ENCODE results near the gene TMEM182. TPM values are rescaled to one million over a fixed set of nuclear protein-coding genes. Genes with fewer than 3 reads are reported as not detected.

The TMEM182 gene
- total and polyA plus RNA-seq, 4 donors = 1.1 to 7.6 (median 2.6) TPM

GRCh38 chr2:102737431-102737830 lies 24.4 kb upstream of the TMEM182 start:
- no peaks in the 10 kb centered on the region for H3K27me3 ChIP-seq (ENCODE audit: control insufficient read depth in 3 of 3, insufficient read depth in 3 of 3, low read length in 2 of 3)
- peak overlapping the region in 1 of 2 donors; percentile 63 for H3K9ac ChIP-seq (ENCODE audit: insufficient read depth in 1 of 2, low read length in 2 of 2)
- no peak overlapping the region for H3K4me3 ChIP-seq
- WGBS, 2 donors = 61 to 72% methylated on average over 1 of the region's 1 CpG
- TF ChIP-seq CTCF (IDR thresholded peaks at IDR 0.05; ENCODE audit: control extremely low read depth, extremely low read depth) = no peak
- H3K36me3 ChIP-seq (ENCODE audit: control insufficient read depth in 4 of 4, insufficient read depth in 4 of 4, low read length in 4 of 4) = peaks cover 0 to 7% (median 0%) of the 10 kb centered on the region in 4 donors
- H3K27ac ChIP-seq (ENCODE audit: low read depth in 1 of 2, low read length in 1 of 2) = no peak overlapping the region
- DNase-seq (no peak), ATAC-seq (ENCODE audit: insufficient read depth, low FRiP score) (no peak)
- no peaks in the 10 kb centered on the region for H3K9me3 ChIP-seq (ENCODE audit: control insufficient read depth in 4 of 4, insufficient read depth in 3 of 4, low read length in 3 of 4)
- H3K4me1 ChIP-seq (ENCODE audit: control insufficient read depth in 5 of 5, insufficient read depth in 5 of 5, low read length in 5 of 5) = peaks cover 2 to 23% (median 13%) of the 10 kb centered on the region in 5 donors

DNA sequence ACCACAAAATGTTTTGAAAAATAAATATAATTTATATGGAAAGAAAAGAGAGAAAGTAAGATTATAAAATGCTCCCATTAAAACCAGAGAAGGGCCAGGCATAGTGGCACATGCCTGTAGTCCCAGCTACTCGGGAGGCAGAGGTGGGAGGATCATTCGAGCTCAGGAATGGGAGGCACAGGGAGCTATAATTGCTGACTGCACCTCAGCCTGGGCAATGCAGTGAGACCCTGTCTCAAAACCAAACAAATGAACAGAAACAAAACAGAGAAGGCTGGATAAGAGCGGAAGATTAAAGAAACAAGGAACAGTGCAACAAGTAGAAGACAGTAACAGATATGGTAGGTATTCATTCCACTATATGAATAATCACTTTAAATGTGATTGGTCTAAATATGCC lies 18.6 kb upstream of the TMEM182 start:
- Histone ChIP-seq H3K4me3 (no peak overlapping the region), H3K27ac (ENCODE audit: low read depth in 1 of 2, low read length in 1 of 2) (no peak overlapping the region), H3K9ac (ENCODE audit: insufficient read depth in 1 of 2, low read length in 2 of 2) (no peak overlapping the region), H3K27me3 (ENCODE audit: control insufficient read depth in 3 of 3, insufficient read depth in 3 of 3, low read length in 2 of 3) (no peaks in the 10 kb centered on the region), H3K4me1 (ENCODE audit: control insufficient read depth in 5 of 5, insufficient read depth in 5 of 5, low read length in 5 of 5) (no peaks in the 10 kb centered on the region), H3K36me3 (ENCODE audit: control insufficient read depth in 4 of 4, insufficient read depth in 4 of 4, low read length in 4 of 4) (no peaks in the 10 kb centered on the region), H3K9me3 (ENCODE audit: control insufficient read depth in 4 of 4, insufficient read depth in 3 of 4, low read length in 3 of 4) (no peaks in the 10 kb centered on the region)
- no peak for TF ChIP-seq CTCF (IDR thresholded peaks at IDR 0.05; ENCODE audit: control extremely low read depth, extremely low read depth)
- 93 to 100% methylated on average over 3 of the region's 3 CpGs for WGBS, 2 donors
- ATAC-seq (ENCODE audit: insufficient read depth, low FRiP score) (no peak), DNase-seq (no peak)

- Histone ChIP-seq H3K9me3 (ENCODE audit: control insufficient read depth in 4 of 4, insufficient read depth in 3 of 4, low read length in 3 of 4) (no peaks in the 10 kb centered on the region), H3K9ac (ENCODE audit: insufficient read depth in 1 of 2, low read length in 2 of 2) (no peak overlapping the region), H3K27ac (ENCODE audit: low read depth in 1 of 2, low read length in 1 of 2) (no peak overlapping the region), H3K27me3 (ENCODE audit: control insufficient read depth in 3 of 3, insufficient read depth in 3 of 3, low read length in 2 of 3) (no peaks in the 10 kb centered on the region), H3K36me3 (ENCODE audit: control insufficient read depth in 4 of 4, insufficient read depth in 4 of 4, low read length in 4 of 4) (no peaks in the 10 kb centered on the region), H3K4me3 (no peak overlapping the region), H3K4me1 (ENCODE audit: control insufficient read depth in 5 of 5, insufficient read depth in 5 of 5, low read length in 5 of 5) (no peaks in the 10 kb centered on the region)
- no peak for TF ChIP-seq CTCF (IDR thresholded peaks at IDR 0.05; ENCODE audit: control extremely low read depth, extremely low read depth)
- ATAC-seq (ENCODE audit: insufficient read depth, low FRiP score) (no peak), DNase-seq (no peak)
- WGBS, 2 donors = 92 to 93% methylated on average over 4 of the region's 4 CpGs
Observed at GRCh38 chr2:102748107-102748506, 13.7 kb upstream of the TMEM182 start.

DNA sequence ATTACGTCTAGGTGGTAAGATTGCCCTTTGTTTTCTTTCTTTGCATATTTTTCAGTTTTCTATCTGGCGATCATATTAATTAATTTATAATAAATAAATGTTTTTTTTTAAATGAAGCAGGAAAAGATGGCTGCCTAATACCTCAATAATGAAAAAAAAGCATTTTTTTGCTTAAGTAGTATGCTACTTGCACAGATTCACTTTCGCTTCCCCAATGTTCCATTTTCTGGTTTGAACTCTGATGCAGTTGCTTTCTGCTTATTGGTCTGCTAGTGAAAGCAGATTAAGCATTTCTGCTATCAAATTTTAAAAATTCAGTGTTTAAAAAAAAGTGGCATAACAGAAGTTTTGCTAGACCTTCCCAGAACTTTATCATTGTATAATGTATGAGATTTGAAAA lies 11.9 kb upstream of the TMEM182 start:
- 70 to 97% methylated on average over 3 of the region's 3 CpGs for WGBS, 2 donors
- H3K27ac ChIP-seq (ENCODE audit: low read depth in 1 of 2, low read length in 1 of 2) = no peak overlapping the region
- H3K9ac ChIP-seq (ENCODE audit: insufficient read depth in 1 of 2, low read length in 2 of 2) = no peak overlapping the region
- H3K4me3 ChIP-seq = no peak overlapping the region
- H3K9me3 ChIP-seq (ENCODE audit: control insufficient read depth in 4 of 4, insufficient read depth in 3 of 4, low read length in 3 of 4) = no peaks in the 10 kb centered on the region
- peaks cover 0 to 9% (median 0%) of the 10 kb centered on the region in 5 donors for H3K4me1 ChIP-seq (ENCODE audit: control insufficient read depth in 5 of 5, insufficient read depth in 5 of 5, low read length in 5 of 5)
- no peaks in the 10 kb centered on the region for H3K36me3 ChIP-seq (ENCODE audit: control insufficient read depth in 4 of 4, insufficient read depth in 4 of 4, low read length in 4 of 4)
- no peaks in the 10 kb centered on the region for H3K27me3 ChIP-seq (ENCODE audit: control insufficient read depth in 3 of 3, insufficient read depth in 3 of 3, low read length in 2 of 3)
- ATAC-seq (ENCODE audit: insufficient read depth, low FRiP score) = no peak
- TF ChIP-seq CTCF (IDR thresholded peaks at IDR 0.05; ENCODE audit: control extremely low read depth, extremely low read depth) = no peak
- no peak for DNase-seq

Data from lung (tissue), 12 donors.